ENCODE measurements around the gene SSR1.

- TF ChIP-seq POLR2A (IDR thresholded peaks at IDR 0.05) (no peak), CTCF (IDR thresholded peaks at IDR 0.05) (no peak)
Measured at GRCh38 chr6:7251646-7252260, 61.2 kb downstream of the SSR1 start.

Measured in right lobe of liver (tissue), 4 donors.